CD4-positive, alpha-beta T cell (primary cell): ENCODE measurements around the gene GAGE13. TPM values are rescaled to one million over a fixed set of nuclear protein-coding genes. Genes with fewer than 3 reads are reported as not detected.

Experiments
- ATAC-seq: fragments of 200-7000 bp; cut with Tn5 transposase; one replicate; pipeline ENCODE4 v1.10.0; 2022; ENCODE audit warnings: mild to moderate bottlenecking; ENCODE audit not compliant: poor library complexity
- CTCF ChIA-PET: fragments of 350-600 bp; sonication (Branson Sonifier 250); formaldehyde crosslinking; loops from one replicate; lab custom pipeline; 2021; ENCODE audit warnings: antibody characterized with exemption, inconsistent platforms; lab: Charles Lee
- POLR2A ChIA-PET: fragments of 350-600 bp; sonication (Branson Sonifier 250); formaldehyde crosslinking; loops from one replicate; lab custom pipeline; 2021; ENCODE audit warnings: antibody characterized with exemption, inconsistent platforms; lab: Charles Lee
- DNase-seq, 14 experiments: peaks; one replicate each; pipeline ENCODE4 v3.0.0-alpha.2; 2013 to 2020; ENCODE audit warnings: mixed read lengths in 2 of 14
- H3K27ac ChIP-seq, 2 donors: one replicate each; pipeline versions ENCODE4 v1.5.1 to v1.7.0; 2013; ENCODE audit warnings: low read length in 2 of 2, low read depth in 1 of 2, mild to moderate bottlenecking in 1 of 2
- H3K27me3 ChIP-seq, 2 experiments: 1 replicate in 1 of 2; 2 replicates in 1 of 2; pipeline versions ENCODE4 v1.6.1 to v1.7.0; 2013; ENCODE audit warnings: low read length in 2 of 2, control low read depth in 1 of 2, mild to moderate bottlenecking in 1 of 2, moderate library complexity in 1 of 2; ENCODE audit not compliant: insufficient read depth in 2 of 2, control insufficient read depth in 1 of 2
- H3K36me3 ChIP-seq: one replicate; pipeline ENCODE4 v1.6.1; 2013; ENCODE audit warnings: low read length, control low read depth; ENCODE audit not compliant: insufficient read depth
- H3K4me1 ChIP-seq: one replicate; pipeline ENCODE4 v1.6.1; 2013; ENCODE audit warnings: low read length, control low read depth; ENCODE audit not compliant: insufficient read depth
- H3K4me3 ChIP-seq: one replicate; pipeline ENCODE4 v1.5.1; 2013; ENCODE audit warnings: mild to moderate bottlenecking, low read length, moderate library complexity
- H3K9me3 ChIP-seq, 2 experiments: 1 replicate in 1 of 2; 2 replicates in 1 of 2; pipeline versions ENCODE4 v1.6.1 to v1.7.0; 2013; ENCODE audit warnings: low read length in 2 of 2, mild to moderate bottlenecking in 2 of 2, control low read depth in 1 of 2, moderate library complexity in 1 of 2; ENCODE audit not compliant: control insufficient read depth in 1 of 2, insufficient read depth in 1 of 2
- H3K27ac Mint-ChIP-seq: one replicate; pipeline ENCODE4 v1.8.0; 2020; ENCODE audit warnings: mixed read lengths
- H3K27me3 Mint-ChIP-seq: one replicate; pipeline ENCODE4 v1.8.0; 2021; ENCODE audit warnings: mixed read lengths
- H3K36me3 Mint-ChIP-seq: one replicate; pipeline ENCODE4 v1.8.0; 2021; ENCODE audit warnings: low read depth, mixed read lengths
- H3K4me1 Mint-ChIP-seq: one replicate; pipeline ENCODE4 v1.8.0; 2021; ENCODE audit warnings: low read depth, mixed read lengths
- H3K4me3 Mint-ChIP-seq: one replicate; pipeline ENCODE4 v1.8.0; 2020; ENCODE audit warnings: mild to moderate bottlenecking, mixed read lengths
- H3K9me3 Mint-ChIP-seq: one replicate; pipeline ENCODE4 v1.8.0; 2020; ENCODE audit warnings: mixed read lengths
- CTCF ChIP-seq: fragments of 200-600 bp; IDR thresholded peaks from one replicate; pipeline ENCODE4 v1.8.0; 2022; ENCODE audit warnings: antibody characterized with exemption, mild to moderate bottlenecking
- intact Hi-C, 2 experiments: fragments of 100-400 bp; cut with DNase I in 1 of 2; cut with micrococcal nuclease in 1 of 2; formaldehyde crosslinking; loops; one replicate each; pipeline versions ENCODE4 v1.15.1 to v1.9.0; 2023 to 2025; cut with DNase I, micrococcal nuclease
- total RNA-seq, 174 experiments: library from RNA in 2 of 174; stranded (reverse) in 2 of 174; gene quantifications; one replicate each; pipeline ENCODE4 v1.2.3 and lab custom pipeline; 2021 to 2026

Gene GAGE13
- total RNA-seq, 2 experiments from 2014 or later, result not detected

- ChIA-PET POLR2A (interaction anchor here (2.3 kb wide), 1 partner anchor 17 kb away, joined by 6 read pairs; the partner anchor contains the start of gene PPP1R3F), CTCF (no interaction called here)
- no peaks in the 10 kb centered on the region for H3K27me3 ChIP-seq
- peaks cover 3% of the 10 kb centered on the region for H3K36me3 ChIP-seq
- ATAC-seq, result no peak
- intact Hi-C loops, result no loop called here
- no peak overlapping the region for H3K4me3 ChIP-seq
- H3K9me3 Mint-ChIP-seq, result no peaks in the 10 kb centered on the region
- peaks cover 13% of the 10 kb centered on the region for H3K36me3 Mint-ChIP-seq
- no peak overlapping the region for H3K27ac ChIP-seq
- no peak for DNase-seq
- H3K9me3 ChIP-seq, result no peaks in the 10 kb centered on the region
- H3K4me1 Mint-ChIP-seq, result peaks cover 29% of the 10 kb centered on the region
- peaks cover 34% of the 10 kb centered on the region for H3K4me1 ChIP-seq
- H3K4me3 Mint-ChIP-seq, result no peak overlapping the region
- H3K27me3 Mint-ChIP-seq, result no peaks in the 10 kb centered on the region
- no peak for TF ChIP-seq CTCF
- no peak overlapping the region for H3K27ac Mint-ChIP-seq
These were observed 44.8 kb upstream of the GAGE13 start for GRCh38 chrX:49286581-49286980.

GRCh38 chrX:49287665-49288064 is 43.7 kb upstream of the GAGE13 start:
- Mint-ChIP-seq H3K4me3 (no peak overlapping the region), H3K4me1 (peaks cover 31% of the 10 kb centered on the region), H3K27ac (no peak overlapping the region), H3K36me3 (peaks cover 6% of the 10 kb centered on the region), H3K9me3 (no peaks in the 10 kb centered on the region), H3K27me3 (no peaks in the 10 kb centered on the region)
- DNase-seq (peak in 1 of 14 experiments; percentile 17), ATAC-seq (no peak)
- Histone ChIP-seq H3K4me3 (no peak overlapping the region), H3K27me3 (no peaks in the 10 kb centered on the region), H3K4me1 (peaks cover 38% of the 10 kb centered on the region), H3K36me3 (peaks cover 3% of the 10 kb centered on the region), H3K9me3 (no peaks in the 10 kb centered on the region), H3K27ac (no peak overlapping the region)
- intact Hi-C loops, result no loop called here
- no peak for TF ChIP-seq CTCF
- POLR2A ChIA-PET, result interaction anchor here (1.1 to 2.3 kb wide), 3 partner anchors 11 to 18 kb away, joined by 3 to 6 read pairs (median 6); partner anchors contain the start of gene PPP1R3F
- CTCF ChIA-PET, result interaction anchor here (1.0 to 1.3 kb wide), 2 partner anchors 11 to 12 kb away, joined by 3 read pairs; no protein-coding TSS in a partner anchor

GRCh38 chrX:49290215-49290614 is 41.2 kb upstream of the GAGE13 start:
- intact Hi-C loops, result loop anchor here in 1 of 2 experiments (5.0 kb wide), 1 partner anchor 462 kb away; no protein-coding TSS in a partner anchor
- no peak for ATAC-seq
- no peaks in the 10 kb centered on the region for H3K27me3 ChIP-seq
- ChIA-PET CTCF (no interaction called here), POLR2A (no interaction called here)
- peaks cover 3% of the 10 kb centered on the region for H3K36me3 ChIP-seq
- no peak overlapping the region for H3K4me3 ChIP-seq
- Mint-ChIP-seq H3K27ac (no peak overlapping the region), H3K36me3 (no peaks in the 10 kb centered on the region), H3K4me1 (peaks cover 28% of the 10 kb centered on the region), H3K4me3 (no peak overlapping the region), H3K9me3 (no peaks in the 10 kb centered on the region), H3K27me3 (no peaks in the 10 kb centered on the region)
- no peaks in the 10 kb centered on the region for H3K9me3 ChIP-seq
- DNase-seq, result no peak
- TF ChIP-seq CTCF, result no peak
- H3K27ac ChIP-seq, result no peak overlapping the region
- peaks cover 38% of the 10 kb centered on the region for H3K4me1 ChIP-seq
